GM12891 (cell line): ENCODE results near the gene CLEC4M.
A peak's percentile ranks its signal among the peaks of the same experiment; 100 is the strongest.
"Not testable (repeated sequence)": the region's sequence is repeated elsewhere in the genome, so short reads cannot be mapped to it uniquely, and the experiment has no call there.

Experiments
- DNase-seq: peaks from one replicate; pipeline ENCODE4 v3.0.0; 2011; ENCODE audit warnings: low spot score; ENCODE audit not compliant: insufficient read length
- FAIRE-seq: peaks from 2 replicates; lab custom pipeline; 2011; peaks lifted over from hg19 to GRCh38; lab: Jason Lieb, UNC
- PAX5 ChIP-seq: IDR thresholded peaks from 2 replicates; pipeline ENCODE4 v1.6.1; 2011; ENCODE audit warnings: low read length, moderate library complexity, mild to moderate bottlenecking; ENCODE audit not compliant: insufficient read depth, severe bottlenecking
- POLR2A ChIP-seq: IDR thresholded peaks from 2 replicates; pipeline ENCODE4 v1.6.1; 2011; ENCODE audit warnings: low read depth, low read length, control low read depth
- POLR2AphosphoS5 ChIP-seq: IDR thresholded peaks from 2 replicates; pipeline ENCODE4 v1.6.1; 2011; ENCODE audit warnings: low read depth, low read length, control low read depth
- POU2F2 ChIP-seq: IDR thresholded peaks from 2 replicates; pipeline ENCODE4 v1.6.1; 2011; ENCODE audit warnings: low read depth, mild to moderate bottlenecking, control low read depth, low read length, moderate library complexity
- SPI1 ChIP-seq: IDR thresholded peaks from 2 replicates; pipeline ENCODE4 v1.6.1; 2011; ENCODE audit warnings: low read depth, low read length, control low read depth
- TAF1 ChIP-seq: IDR thresholded peaks from 2 replicates; pipeline ENCODE4 v1.6.1; 2011; ENCODE audit warnings: low read depth, low read length, control low read depth

Gene CLEC4M

DNA sequence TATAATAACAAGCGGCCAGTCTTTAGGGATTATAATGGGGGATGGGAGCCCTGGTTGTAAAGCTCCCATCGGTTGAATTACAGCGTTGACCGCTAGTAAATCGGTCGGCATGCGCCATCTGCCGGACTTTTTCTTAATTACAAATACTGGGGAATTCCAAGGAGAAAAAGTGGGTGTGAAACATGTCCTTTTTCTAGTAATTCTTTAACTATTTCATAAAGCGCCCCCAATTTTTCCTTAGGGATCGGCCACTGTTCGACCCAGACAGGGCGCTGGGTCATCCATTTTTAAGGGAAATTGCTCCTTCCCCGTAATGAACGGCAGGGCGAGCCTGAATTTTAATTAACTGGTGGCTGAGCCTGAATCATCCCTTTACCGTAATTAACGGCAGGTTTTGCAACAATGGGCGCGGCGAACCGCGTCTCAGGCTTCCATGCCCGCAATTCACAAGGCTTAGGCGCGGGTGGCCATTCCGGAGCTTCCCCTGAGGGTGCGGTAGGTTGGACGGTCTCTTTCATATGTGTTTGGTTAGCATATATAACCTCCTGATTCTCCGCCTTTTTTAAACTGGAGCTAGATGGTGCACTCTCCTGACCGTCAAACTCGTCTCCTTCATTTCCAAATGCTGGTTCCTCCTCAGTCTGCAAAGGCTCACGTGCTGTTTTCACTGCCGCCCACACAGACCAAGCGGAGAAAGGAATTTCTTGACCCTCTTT is 36.8 kb downstream of the CLEC4M start:
- FAIRE-seq (peak; percentile 26), DNase-seq (no peak)
- TF ChIP-seq PAX5 (no peak), POLR2AphosphoS5 (no peak), SPI1 (no peak), POU2F2 (no peak), POLR2A (no peak), TAF1 (no peak)

- FAIRE-seq (no peak), DNase-seq (no peak)
- TF ChIP-seq PAX5 (no peak), POLR2AphosphoS5 (no peak), POU2F2 (no peak), TAF1 (no peak), POLR2A (no peak), SPI1 (no peak)
Observed at GRCh38 chr19:7801020-7801570, 38.1 kb downstream of the CLEC4M start.

DNA sequence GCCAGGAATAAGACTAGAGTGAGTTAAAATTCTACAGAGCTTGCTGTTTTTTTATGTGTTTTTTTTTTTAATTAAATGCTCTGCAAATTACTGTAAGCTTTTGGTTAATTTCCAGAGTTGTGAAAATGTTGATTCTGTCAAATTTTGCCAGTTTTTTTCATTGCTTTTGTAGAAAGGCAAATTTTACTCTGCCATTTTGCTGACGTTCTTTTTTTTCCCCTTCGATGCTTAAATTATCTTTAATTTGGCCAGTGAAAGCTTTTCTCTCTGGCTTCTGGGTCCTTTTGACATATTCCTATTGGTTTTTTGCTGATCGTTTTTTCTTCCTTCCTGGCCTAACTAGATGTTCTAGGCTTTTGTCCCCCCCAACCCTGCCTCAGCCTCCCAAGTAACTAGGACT is 43.2 kb downstream of the CLEC4M start:
- DNase-seq: no peak
- TF ChIP-seq PAX5 (no peak), SPI1 (no peak), POU2F2 (no peak), POLR2A (no peak), POLR2AphosphoS5 (no peak), TAF1 (no peak)
- FAIRE-seq: no peak

DNA sequence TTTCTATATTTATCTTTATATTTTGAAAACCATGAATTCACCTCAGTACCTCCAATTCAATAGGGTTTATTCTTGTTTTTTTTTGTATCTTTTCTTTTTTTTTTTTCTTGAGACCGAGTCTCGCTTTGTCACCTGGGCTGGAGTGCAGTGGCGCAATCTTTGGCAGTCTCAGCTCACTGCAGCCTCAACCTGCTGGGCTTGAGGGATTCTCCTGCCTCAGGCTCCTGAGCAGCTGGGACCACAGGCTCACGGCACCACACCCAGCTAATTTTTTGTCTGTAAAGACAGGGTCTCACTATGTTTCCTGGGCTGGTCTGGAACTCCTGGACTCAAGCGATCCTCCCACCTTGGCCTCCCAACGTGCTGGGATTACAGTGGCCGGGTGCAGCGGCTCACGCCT is 43.8 kb downstream of the CLEC4M start:
- TF ChIP-seq POLR2AphosphoS5 (no peak), POLR2A (no peak), TAF1 (no peak), PAX5 (no peak), POU2F2 (no peak), SPI1 (no peak)
- FAIRE-seq: peak; percentile 43
- no peak for DNase-seq

DNA sequence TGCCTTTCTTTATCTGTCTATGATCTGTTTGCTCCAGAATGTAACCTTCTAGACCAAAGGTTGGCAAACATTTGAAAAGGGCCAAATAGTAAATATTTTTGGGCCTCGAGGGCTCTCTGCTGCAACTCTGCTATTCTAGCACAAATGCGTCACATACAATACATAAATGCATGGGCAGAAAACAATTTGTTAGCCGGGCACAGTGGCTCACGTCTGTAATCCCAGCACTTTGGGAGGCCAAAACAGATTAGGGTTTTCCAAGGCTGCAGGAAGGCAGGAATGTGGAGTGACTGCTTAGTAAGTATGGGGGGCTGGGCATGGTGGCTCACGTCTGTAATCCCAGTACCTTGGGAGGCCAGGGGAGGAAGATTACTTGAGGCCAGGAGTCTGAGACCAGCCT is 45.1 kb downstream of the CLEC4M start:
- FAIRE-seq (no peak), DNase-seq (no peak)
- TF ChIP-seq POU2F2 (no peak), POLR2AphosphoS5 (no peak), TAF1 (no peak), SPI1 (no peak), POLR2A (no peak), PAX5 (no peak)

DNA sequence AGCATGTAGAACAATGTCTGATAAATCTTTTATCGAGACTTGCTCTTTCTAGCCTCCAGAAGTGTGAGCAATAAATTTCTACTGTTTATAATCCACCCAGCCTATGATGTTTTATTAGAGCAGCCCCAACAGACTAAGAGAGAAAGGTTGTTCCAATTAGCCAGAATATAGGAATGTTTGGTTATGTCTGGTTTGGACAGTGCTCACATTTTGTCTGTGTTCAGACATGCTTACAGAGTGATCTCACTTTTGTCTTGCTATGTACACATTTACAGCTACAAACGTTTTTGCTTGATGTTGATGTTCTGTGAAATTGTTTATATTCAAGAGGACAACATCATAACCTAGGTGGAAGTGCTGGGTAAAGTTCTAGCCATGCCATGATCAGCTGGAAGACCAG is 48.9 kb downstream of the CLEC4M start:
- TF ChIP-seq POLR2AphosphoS5 (no peak), POLR2A (no peak), TAF1 (no peak), SPI1 (no peak), POU2F2 (no peak), PAX5 (no peak)
- peak; percentile 51 for FAIRE-seq
- DNase-seq: no peak

GRCh38 chr19:7815325-7815724 is 52.3 kb downstream of the CLEC4M start:
- TF ChIP-seq POU2F2 (no peak), POLR2A (no peak), TAF1 (no peak), PAX5 (no peak), POLR2AphosphoS5 (no peak), SPI1 (no peak; the same call in 1 of the 2 replicates)
- DNase-seq: no peak
- peak; percentile 93 for FAIRE-seq

DNA sequence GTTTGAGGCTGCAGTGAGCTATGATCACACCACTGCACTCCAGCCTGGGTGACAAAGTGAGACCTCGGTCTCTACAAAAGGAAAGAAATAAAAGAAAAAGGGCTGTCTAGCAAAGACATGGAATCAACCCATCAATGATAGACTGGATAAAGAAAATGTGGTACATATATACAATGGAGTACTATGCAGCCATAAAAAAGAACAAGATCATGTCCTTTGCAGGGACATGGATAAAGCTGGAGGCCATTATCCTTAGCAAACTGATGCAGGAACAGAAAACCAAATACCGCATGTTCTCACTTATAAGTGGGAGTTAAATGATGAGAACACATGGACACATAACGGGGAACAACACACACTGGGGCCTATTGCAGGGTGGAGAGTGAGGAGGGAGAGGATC is 53.0 kb downstream of the CLEC4M start:
- FAIRE-seq, DNase-seq: not testable (repeated sequence)

DNA sequence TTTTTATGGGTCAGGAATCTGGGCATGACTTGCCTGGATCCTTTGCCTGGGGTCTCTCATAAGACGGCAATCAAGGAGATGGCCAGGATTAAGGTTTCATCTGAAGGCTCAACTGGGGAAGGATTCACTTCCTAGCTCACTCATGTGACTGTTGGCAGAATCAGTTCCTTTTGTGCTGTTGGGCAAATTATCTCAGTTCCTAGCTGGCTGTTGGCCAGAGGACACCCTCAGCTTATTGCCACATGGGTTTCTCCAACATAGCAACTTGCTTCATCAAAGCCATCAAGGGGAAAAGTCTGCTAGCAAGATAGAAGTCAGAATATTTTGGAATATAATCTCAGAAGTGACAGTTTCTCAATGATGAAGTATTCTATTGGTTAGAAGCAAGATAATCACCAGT is 54.8 kb downstream of the CLEC4M start:
- no peak for DNase-seq
- FAIRE-seq: no peak
- TF ChIP-seq POU2F2 (no peak), SPI1 (peak; percentile 30; the same call in 1 of the 2 replicates)

- TF ChIP-seq POLR2A (no peak), PAX5 (no peak)
- no peak for DNase-seq
- peak; percentile 58 for FAIRE-seq
Observed at GRCh38 chr19:7818806-7819205, 55.8 kb downstream of the CLEC4M start.
